Muscle of arm (tissue), 14 donors: ENCODE results near the gene FLII. TPM values are rescaled to one million over a fixed set of nuclear protein-coding genes. Genes with fewer than 3 reads are reported as not detected.
"Not testable (repeated sequence)": the region's sequence is repeated elsewhere in the genome, so short reads cannot be mapped to it uniquely, and the experiment has no call there.

Source experiments
- DNase-seq: peaks from one replicate; pipeline ENCODE4 v3.0.0-alpha.2; 2013
- long read RNA-seq, 11 donors: transcript quantifications; one replicate each; lab custom pipeline, GENCODE V29; 2026
- polyA plus RNA-seq, 12 donors: library from polyadenylated mRNA; unstranded; fragments of 120-200 nt; gene quantifications; one replicate each; pipeline ENCODE4 v1.2.1, GENCODE V29; 2013; ENCODE audit not compliant: insufficient read length in 12 of 12

The FLII gene
- 100 to 1,000 TPM in 11 of 12 donors, not detected in 1; 135 to 186 (median 151) TPM for polyA plus RNA-seq
- long read RNA-seq, donor 1, full-length matches to known transcripts, result 19 of 61 reads
- long read RNA-seq, donor 1, partial matches to known transcripts, result 42 of 61 reads
- long read RNA-seq, donor 1, other reads (novel, unspliced or antisense), result 0 of 61 reads
- long read RNA-seq, donor 2, full-length matches to known transcripts, result 6 of 40 reads
- long read RNA-seq, donor 2, partial matches to known transcripts, result 26 of 40 reads
- long read RNA-seq, donor 2, other reads (novel, unspliced or antisense), result 8 of 40 reads
- long read RNA-seq, donor 3, partial matches to known transcripts, result 5 of 8 reads
- long read RNA-seq, donor 3, other reads (novel, unspliced or antisense), result 0 of 8 reads
- long read RNA-seq, donor 4, partial matches to known transcripts, result 14 of 15 reads
- long read RNA-seq, donor 4, other reads (novel, unspliced or antisense), result 0 of 15 reads
- long read RNA-seq, donor 5, full-length matches to known transcripts, result 3 of 18 reads
- long read RNA-seq, donor 5, partial matches to known transcripts, result 15 of 18 reads
- long read RNA-seq, donor 5, other reads (novel, unspliced or antisense), result 0 of 18 reads
- long read RNA-seq, donor 6, full-length matches to known transcripts, result 6 of 6 reads
- long read RNA-seq, donor 6, partial matches to known transcripts, result 0 of 6 reads
- long read RNA-seq, donor 6, other reads (novel, unspliced or antisense), result 0 of 6 reads
- long read RNA-seq, donor 7, full-length matches to known transcripts, result 3 of 8 reads
- long read RNA-seq, donor 7, partial matches to known transcripts, result 5 of 8 reads
- long read RNA-seq, donor 7, other reads (novel, unspliced or antisense), result 0 of 8 reads
- long read RNA-seq, donor 8, transcript FLII-207 (7 exons, 878 nt), result major isoform, 5 of 27 reads
- long read RNA-seq, donor 8, partial matches to known transcripts, result 19 of 27 reads
- long read RNA-seq, donor 8, other reads (novel, unspliced or antisense), result 0 of 27 reads
- long read RNA-seq, donor 9, full-length matches to known transcripts, result 7 of 18 reads
- long read RNA-seq, donor 9, partial matches to known transcripts, result 11 of 18 reads
- long read RNA-seq, donor 9, other reads (novel, unspliced or antisense), result 0 of 18 reads
- long read RNA-seq, donor 10, full-length matches to known transcripts, result 9 of 30 reads
- long read RNA-seq, donor 10, partial matches to known transcripts, result 13 of 30 reads
- long read RNA-seq, donor 10, other reads (novel, unspliced or antisense), result 8 of 30 reads
- long read RNA-seq, donor 11, partial matches to known transcripts, result 10 of 22 reads
- long read RNA-seq, donor 11, other reads (novel, unspliced or antisense), result 8 of 22 reads

DNA sequence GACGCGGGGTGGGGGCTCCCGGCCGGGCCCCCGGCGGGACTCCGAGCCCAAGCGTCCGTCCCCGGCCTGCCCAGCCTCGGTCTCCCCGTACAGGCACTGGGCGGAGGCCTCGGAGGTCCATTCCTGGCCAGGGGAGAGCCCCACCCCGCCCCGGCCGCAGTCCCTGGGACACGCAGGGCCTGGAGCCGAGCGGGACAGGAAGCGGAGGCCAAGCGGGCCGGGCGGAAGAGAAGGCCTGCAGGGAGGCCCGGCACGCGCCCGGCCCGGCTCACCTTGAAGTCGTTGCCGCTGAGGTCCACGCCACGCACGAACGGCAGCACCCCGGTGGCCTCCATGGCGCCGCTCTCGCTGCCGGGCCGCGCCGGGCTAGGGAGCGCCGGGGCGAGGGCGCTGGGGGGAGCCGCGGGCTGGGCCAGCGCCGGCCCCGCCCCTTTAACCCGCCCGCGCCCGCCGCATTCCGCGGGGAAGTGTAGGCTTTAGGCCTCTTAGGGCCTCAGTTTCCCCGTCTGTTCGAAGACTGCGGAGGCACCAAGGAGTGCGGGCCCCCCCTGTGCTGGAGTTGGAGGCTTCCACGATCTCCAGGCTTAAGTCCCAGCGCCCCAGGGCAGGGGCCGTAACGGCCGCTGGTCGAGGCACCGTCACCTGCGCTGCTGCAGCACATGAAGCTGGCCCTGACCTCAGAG is at the start of gene FLII:
Gene FLII, minus strand, starts transcription at position 383 of the 683 bp plus-strand sequence. Its CDS starts 48 bp downstream, at position 335.
- DNase-seq, result peak; percentile 33

DNA sequence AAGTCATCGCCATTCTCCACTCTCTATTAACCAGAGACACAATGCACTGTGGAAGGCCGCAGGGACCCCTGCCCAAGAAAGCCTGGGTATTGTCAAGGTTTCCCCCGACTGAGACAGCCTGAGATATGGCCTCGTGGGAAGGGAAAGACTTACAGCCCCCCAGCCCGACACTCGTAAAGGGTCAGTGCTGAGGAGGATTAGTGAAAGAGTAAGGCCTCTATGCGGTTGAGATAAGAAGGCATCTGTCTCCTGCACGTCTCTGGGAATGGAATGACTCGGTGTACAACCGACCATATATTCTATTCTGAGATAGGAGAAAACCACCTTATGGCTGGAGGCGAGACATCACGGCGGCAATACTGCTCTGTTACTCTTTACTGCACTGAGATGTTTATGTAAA is 44.7 kb upstream of the FLII start:
- DNase-seq, result not testable (repeated sequence)

DNA sequence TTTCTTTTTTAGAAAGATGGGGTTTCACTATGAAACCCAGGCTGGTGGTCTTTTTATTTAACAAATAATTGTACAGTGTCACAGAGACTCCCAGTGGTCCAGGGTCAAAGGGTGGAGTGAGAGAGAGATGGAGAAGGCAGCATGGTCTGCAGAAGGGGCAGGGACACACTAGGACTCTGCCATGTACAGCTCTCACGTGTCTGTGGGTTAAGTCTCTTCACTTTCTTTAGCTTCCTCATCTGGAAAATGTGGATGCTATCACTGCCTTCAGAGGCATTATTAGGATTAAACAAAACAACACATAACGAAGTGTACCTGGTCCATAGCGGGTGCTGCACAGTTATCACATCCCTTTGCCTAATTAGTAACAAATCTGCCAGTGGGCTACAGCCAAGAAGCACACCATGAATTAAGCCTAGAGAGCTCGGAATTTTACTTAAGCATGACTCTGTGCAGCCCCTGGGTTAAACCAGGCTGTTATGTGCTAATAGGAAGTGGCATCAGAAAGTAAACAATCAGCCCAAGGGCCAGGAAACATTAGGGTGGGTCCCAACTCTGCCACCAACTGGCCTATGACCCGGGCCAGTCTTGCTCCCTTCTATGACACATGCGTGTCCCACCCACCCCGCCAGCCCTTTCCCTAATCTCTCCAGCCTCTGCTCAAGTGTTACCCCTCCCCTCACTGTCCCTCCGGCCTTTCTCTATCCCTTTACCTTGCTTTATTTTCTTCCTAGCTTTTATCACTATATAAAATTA is 42.4 kb upstream of the FLII start:
- no peak for DNase-seq

DNA sequence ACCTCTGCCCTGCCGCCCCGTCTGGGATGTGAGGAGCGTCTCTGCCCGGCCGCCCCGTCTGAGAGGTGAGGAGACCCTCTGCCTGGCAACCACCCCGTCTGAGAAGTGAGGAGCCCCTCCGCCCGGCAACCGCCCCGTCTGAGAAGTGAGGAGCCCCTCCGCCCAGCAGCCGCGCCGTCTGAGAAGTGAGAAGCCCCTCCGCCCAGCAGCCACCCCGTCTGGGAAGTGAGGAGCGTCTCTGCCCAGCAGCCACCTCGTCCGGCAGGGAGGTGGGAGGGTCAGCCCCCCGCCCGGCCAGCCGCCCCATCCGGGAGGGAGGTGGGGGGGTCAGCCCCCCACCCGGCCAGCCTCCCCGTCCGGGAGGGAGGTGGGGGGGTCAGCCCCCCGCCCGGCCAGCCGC is 39.5 kb upstream of the FLII start:
- not testable (repeated sequence) for DNase-seq

DNA sequence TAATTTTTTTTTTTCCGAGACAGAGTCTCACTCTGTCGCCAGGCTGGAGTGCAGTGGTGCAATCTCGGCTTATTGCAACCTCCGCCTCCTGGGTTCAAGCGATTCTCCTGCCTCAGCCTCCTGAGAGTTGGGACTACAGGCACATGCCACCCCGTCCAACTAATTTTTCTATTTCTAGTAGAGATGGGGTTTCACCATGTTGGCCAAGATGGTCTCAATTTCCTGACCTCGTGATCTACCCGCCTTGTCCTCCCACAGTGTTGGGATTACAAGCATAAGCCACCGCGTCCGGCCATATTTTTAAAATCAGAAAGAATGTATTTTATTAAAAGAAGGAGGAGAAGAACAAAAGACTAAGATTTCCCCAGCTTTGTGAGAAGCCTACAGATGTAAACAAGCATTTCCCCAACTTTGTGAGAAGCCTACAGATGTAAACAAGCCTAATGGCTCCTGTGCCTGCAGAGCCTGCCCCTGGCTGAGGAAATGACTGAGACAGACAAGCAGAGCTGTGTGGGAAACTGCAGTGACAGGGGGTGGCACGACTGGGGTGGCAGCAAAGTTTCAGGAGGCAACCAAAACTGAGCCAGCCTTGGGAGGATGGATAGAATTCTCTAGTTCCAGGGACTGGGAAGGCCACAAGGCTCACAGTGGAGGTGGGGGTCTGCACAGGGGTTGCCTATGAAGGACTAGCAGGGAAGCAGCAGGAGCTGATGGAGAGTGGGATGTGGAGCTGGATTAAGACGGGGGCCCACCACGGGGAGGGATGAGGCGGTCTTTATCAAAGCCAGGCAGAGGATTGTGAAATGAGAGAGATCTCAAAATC is 33.4 kb upstream of the FLII start:
- DNase-seq, result no peak

DNA sequence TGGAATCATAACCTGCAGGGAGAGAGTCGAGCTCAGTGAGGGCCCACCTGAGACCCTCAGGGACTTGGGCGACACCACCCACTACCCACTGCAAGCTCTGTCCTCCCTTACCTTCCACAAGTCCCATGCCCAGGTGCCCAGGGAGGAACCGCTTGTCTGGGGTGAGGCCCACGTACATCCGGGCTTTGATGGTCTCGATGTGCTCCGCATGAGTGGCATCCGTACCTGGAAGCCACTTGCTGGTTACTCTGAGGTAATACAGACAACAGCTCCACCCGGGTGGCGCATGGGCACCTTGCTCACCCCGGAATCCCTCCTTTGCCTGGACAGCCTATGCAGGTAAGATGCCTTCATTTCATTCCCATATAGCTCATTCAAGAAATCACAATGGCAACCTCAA is 26.8 kb upstream of the FLII start:
- DNase-seq, result no peak

DNA sequence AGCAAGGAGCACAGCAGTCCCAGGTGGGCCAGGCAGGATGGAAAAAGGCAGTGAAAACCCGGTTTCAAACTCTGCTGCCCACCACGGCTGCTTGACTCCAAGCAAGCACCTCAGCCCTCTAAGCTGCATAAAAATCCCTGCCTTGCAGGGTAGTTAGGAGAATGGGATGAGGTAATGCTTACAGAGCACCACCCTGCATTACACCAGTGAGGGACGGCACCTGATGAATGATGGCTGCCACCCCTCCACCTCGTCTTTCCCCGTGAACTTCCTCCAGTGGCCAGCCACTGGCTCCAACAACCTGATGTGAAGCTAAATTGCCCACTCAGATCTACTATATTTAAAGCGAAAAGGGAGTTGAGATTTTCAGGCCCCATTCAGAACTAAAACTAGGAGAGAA is 23.2 kb upstream of the FLII start:
- DNase-seq, result no peak

DNA sequence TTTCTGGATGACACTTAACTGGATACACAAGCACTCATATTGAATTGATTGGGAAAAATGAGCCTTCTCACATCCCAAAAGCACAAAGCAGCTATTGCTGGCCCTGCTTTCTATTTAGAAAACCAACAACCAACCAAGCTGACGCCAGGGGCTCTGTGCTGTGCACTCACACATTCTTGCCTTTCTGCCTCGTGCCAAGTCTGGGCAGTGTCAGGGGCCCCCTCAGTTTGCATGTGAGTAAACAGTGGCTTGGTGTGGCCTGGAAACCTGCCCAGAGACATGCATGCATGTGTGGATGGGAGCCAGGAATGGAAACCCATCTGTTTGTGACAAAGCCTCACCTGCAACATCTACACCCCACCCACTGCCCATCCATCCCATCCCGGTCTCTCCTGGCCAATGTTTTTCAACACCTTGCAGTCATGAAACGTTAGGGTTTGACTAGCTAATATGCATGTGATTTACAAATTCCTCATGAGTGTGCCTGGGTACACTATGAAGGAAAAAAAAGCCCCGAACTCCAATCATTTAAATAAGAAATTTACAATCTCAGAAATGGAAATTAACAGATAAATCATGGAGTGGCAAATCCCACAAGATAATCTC is 22.3 kb upstream of the FLII start:
- no peak for DNase-seq

DNA sequence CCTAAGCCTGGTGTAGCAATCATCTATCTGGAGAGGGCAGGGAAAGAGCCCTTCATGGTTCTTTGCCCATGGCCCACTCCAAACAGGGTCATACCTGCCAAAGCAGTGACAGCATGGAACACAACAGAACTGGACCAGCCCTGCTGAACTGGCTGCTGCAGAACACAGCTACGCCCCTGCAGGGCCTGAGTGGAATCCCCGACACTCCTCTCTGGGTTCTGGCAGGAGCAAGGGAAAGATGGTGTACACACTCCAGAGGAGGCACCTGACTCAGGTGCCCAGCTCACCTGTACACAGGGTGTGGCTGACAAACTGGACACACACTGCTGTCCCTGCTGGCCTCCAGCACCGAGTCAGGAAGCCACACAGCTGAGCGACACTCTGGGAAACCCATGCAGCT is 21.7 kb upstream of the FLII start:
- no peak for DNase-seq

DNA sequence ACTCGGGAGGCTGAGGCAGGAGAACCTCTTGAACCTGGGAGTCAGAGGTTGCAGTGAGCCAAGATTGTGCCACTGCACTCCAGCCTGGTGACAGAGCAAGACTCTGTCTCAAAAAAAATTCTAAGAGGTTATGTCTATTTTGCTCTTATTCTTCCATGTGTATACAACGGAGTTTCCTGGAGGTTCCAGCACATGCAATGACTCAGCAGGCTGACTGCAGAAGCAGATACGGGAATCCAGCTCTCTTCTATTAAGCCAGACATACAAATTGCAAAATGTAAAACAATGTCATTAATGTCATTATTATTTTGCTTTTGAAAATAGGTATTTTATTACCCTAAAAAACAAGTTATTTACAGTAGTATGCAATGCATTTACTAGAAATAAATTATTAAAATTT is 20.3 kb upstream of the FLII start:
- no peak for DNase-seq

DNA sequence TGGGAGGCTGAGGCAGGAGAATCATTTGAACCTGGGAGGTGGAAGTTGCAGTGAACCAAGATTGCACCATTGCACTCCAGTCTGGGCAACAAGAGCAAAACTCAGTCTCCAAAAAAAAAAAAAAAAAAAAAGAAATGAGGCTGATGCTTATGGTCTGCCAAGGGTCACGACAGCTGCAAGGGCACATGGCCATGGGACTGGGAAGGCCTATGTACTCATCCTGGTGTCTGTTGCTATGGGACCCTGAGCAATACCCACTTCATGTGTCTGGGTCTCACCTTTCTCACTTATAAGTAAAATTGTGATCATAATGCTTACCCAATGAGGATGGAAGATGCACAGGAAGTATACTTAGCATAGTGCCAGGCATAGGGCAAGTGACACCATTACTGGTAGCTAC is 18.5 kb upstream of the FLII start:
- no peak for DNase-seq

DNA sequence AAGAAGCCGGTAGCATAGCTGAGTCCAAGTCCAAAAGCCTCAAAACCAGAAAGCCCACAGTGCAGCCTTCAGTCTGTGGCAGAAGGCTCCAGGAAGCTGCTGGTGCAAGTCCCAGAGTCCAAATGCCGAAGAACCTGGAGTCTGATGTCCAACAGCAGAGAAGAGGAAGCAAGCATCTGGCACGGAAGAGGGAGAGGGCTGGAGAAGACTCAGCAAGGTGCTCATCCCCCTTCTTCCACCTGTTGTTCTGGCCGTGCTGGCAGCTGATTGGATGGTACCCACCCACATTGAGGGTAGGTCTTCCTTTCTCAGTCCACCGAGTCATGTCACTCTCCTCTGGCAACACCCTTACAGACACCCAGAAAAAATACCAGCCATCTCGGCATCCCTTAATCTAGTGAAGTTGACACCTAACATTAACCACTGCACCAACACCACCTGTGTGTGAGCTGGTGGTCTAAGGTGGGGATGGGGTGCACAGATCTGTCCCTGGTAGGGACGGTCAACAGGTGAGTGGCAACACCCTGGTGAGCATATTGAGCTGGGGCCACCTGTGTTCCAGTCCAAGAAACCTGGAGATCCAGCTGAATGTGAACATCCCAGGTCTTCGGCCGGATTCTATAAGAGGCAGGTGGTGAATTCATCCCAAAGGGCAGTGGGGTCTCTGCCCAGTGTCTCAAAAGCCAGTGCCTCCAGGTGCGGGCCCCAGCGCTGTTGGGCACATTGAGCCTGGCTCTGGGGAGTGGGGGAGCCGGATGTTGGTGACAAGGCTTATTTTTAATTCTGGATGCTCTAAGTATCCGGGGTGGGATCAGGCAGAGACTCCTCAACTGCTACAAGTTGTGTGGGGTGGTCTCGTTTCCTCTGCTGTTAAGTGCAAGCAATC is 11.8 kb upstream of the FLII start:
- DNase-seq, result no peak

DNA sequence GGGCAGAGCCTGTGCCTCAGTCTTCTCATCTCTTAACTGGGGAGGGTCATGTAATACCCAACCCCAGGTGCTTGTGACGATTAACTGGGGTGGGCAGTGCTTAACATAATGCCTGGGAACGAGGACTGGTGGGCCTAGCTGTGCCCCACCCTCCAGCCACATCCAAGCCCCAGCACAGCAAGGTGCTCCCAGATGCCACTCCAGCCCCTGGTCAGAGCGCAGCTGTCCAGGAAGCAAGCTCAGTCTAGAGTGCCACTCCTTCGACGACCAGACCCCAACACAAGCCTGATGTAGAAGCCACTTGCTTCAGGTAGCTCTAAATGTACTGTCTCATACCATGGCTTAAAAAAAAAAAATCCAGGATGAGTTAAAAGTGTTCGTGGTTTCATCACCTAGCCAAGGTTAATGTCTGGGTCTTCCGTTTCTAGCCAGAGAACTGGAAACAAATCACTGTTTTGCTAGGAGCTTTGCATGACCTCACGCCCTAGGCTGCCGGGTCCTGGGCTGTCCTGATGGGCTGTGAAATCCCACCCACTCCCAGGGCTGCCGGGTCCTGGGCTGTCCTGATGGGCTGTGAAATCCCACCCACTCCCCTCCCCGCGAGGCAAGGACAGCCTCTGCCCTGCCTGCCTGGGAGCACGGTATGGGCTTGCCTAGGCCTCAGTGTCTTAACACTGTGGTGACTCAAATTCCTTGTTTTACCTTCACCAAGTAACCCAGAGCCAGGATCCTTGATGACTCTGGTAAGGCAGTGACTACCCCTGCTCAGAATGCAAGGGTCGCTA is 9.6 kb upstream of the FLII start:
- no peak for DNase-seq

DNA sequence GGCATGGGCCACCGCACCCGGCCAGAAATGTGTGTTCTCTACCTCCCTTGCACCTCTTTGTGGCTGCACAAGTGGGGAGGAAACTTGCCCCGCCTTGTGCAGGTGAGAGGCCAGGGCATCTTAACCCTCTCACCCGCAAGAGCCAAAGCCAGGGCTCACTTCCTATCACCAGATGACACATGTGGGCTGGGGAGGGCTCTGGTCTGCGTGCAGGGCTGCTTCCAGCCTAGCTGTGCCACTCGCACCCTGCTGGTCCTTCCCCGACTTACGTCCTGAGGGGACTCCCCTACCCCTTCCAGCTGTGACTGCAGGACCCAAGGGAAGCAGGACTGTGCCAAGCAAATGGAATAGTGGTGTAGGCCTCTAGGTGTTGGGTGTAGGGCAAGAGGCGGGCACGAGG is 8.8 kb upstream of the FLII start:
- DNase-seq, result no peak

DNA sequence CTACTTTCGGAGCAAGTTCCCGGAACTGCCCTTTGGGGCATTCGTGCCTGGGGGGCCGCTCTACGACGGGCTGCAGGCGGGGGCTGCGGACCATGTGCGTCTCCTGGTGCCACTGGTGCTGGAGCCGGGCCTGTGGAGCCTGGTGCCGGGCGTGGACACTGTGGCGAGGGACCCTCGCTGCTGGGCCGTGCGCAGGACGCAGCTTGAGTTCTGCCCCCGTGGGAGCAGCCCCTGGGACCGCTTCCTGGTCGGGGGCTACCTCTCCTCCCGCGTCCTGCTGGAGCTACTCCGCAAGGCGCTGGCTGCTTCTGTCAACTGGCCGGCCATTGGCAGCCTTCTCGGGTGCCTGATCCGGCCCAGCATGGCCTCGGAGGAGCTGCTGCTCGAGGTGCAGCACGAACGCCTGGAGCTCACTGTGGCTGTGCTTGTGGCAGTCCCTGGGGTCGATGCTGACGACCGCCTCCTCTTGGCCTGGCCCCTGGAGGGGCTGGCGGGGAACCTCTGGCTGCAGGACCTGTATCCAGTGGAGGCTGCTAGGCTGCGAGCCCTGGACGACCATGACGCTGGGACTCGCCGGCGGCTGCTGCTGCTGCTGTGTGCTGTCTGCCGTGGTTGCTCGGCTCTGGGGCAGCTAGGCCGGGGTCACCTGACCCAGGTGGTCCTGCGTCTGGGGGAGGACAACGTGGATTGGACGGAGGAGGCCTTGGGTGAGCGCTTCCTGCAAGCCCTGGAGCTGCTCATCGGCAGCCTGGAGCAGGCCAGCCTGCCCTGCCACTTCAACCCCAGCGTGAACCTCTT is 5.5 kb upstream of the FLII start:
- no peak for DNase-seq

DNA sequence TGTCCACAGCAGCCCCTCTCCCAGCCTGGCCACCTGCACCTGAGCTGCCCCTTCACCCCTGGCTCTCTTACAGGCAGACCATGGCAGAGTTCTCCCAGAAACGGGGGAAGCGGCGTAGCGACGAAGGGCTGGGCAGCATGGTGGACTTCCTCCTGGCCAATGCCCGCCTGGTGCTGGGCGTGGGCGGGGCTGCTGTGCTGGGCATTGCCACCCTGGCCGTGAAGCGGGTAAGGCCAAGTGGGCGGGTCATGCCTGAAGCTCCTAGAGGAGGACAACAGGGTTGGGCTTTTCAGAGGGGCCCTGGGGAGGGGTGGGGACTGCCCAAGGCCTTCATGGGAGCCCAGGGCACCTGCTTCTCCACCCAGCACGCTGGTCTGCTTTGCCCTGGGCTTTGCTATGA is 4.1 kb upstream of the FLII start:
- DNase-seq, result no peak
